K562 (cell line): ENCODE results near the gene REG3G. TPM values are rescaled to one million over a fixed set of nuclear protein-coding genes. Genes with fewer than 3 reads are reported as not detected.
"Not testable (repeated sequence)": the region's sequence is repeated elsewhere in the genome, so short reads cannot be mapped to it uniquely, and the experiment has no call there.

Experiments used
- ATAC-seq: fragments of 200-7000 bp; cut with Tn5 transposase; 3 replicates; pipeline ENCODE4 v1.9.1; 2020; ENCODE audit warnings: moderate library complexity
- BruUV-seq: library from RNA; stranded (reverse); fragments of 400-500 nt; replicated peaks from 2 replicates; lab custom pipeline; 2021; lab: Mats Ljungman, UMichigan
- CTCF ChIA-PET: fragments of 300-600 bp; formaldehyde crosslinking; extraction: SDS; loops from one replicate; lab custom pipeline; 2021; ENCODE audit warnings: low intra/inter-chr PET ratio; lab: Yijun Ruan, JAX
- POLR2A ChIA-PET: fragments of 300-600, 350-650 bp; sonication (Branson Sonifier 250); formaldehyde crosslinking; extraction: SDS; loops from one replicate; lab custom pipeline; 2021; ENCODE audit warnings: antibody characterized with exemption, inconsistent platforms; lab: Yijun Ruan, JAX
- DNase-seq, 4 experiments: peaks; one replicate each; pipeline versions ENCODE4 v3.0.0 to v3.0.0-alpha.2; 2011 to 2018; ENCODE audit warnings: low spot score in 3 of 4, mixed read lengths in 3 of 4; ENCODE audit errors: extremely low read depth in 1 of 4
- FAIRE-seq: peaks from 2 replicates; lab custom pipeline; 2011; peaks lifted over from hg19 to GRCh38; lab: Jason Lieb, UNC
- H2AFZ ChIP-seq: 2 replicates; pipeline ENCODE4 v1.6.0; 2011; ENCODE audit warnings: low read depth, low read length, control low read depth, inconsistent platforms
- H3K27ac ChIP-seq: fragments of 200-600 bp; 3 replicates; pipeline ENCODE4 v1.8.0; 2011; ENCODE audit warnings: low read depth, mild to moderate bottlenecking, control low read depth, inconsistent platforms, low read length, moderate library complexity, mixed read lengths; ENCODE audit errors: extremely low read depth
- H3K27me3 ChIP-seq, 2 experiments: fragments of 300-600 bp in 1 of 2; 2 replicates in 1 of 2; 3 replicates in 1 of 2; pipeline versions ENCODE4 v1.6.0 to v1.8.0; 2011; ENCODE audit warnings: inconsistent platforms in 2 of 2, low read length in 2 of 2, mild to moderate bottlenecking in 1 of 2, mixed read lengths in 1 of 2, moderate library complexity in 1 of 2; ENCODE audit not compliant: control insufficient read depth in 2 of 2, insufficient read depth in 2 of 2
- H3K36me3 ChIP-seq: fragments of 300-600 bp; 3 replicates; pipeline ENCODE4 v1.8.0; 2011; ENCODE audit warnings: mild to moderate bottlenecking, low read length, inconsistent platforms; ENCODE audit not compliant: control insufficient read depth, insufficient read depth
- H3K4me1 ChIP-seq, 2 experiments: fragments of 200-600 bp in 1 of 2; replicated peaks in 1 of 2; 2 replicates in 1 of 2; 3 replicates in 1 of 2; pipeline versions ENCODE4 v1.5.1 to v1.8.0; 2011; ENCODE audit warnings: inconsistent platforms in 2 of 2, low read length in 2 of 2, mild to moderate bottlenecking in 1 of 2, mixed read lengths in 1 of 2, moderate library complexity in 1 of 2; ENCODE audit not compliant: control insufficient read depth in 2 of 2, insufficient read depth in 2 of 2
- H3K4me2 ChIP-seq: 2 replicates; pipeline ENCODE4 v1.6.1; 2011; ENCODE audit warnings: low read length, control low read depth, inconsistent platforms, mixed read lengths; ENCODE audit not compliant: insufficient read depth
- H3K4me3 ChIP-seq: fragments of 200-600 bp; sonication (generic), shearing (Covaris generic); 2 replicates; pipeline ENCODE4 v1.5.1; 2016; ENCODE audit warnings: control low read depth, inconsistent platforms
- H3K79me2 ChIP-seq: fragments of 200-600 bp; 3 replicates; pipeline ENCODE4 v1.8.0; 2011; ENCODE audit warnings: low read length, inconsistent platforms; ENCODE audit not compliant: control insufficient read depth, insufficient read depth
- H3K9ac ChIP-seq, 2 experiments: 2 replicates each; pipeline versions ENCODE4 v1.6.0 to v1.6.1; 2011; ENCODE audit warnings: low read depth in 2 of 2, low read length in 2 of 2, control low read depth in 1 of 2, inconsistent platforms in 1 of 2, mild to moderate bottlenecking in 1 of 2, mixed read lengths in 1 of 2; ENCODE audit not compliant: insufficient read depth in 1 of 2
- H3K9me1 ChIP-seq: one replicate; pipeline ENCODE4 v1.6.0; 2011; ENCODE audit warnings: inconsistent platforms, mild to moderate bottlenecking, low read length, moderate library complexity; ENCODE audit not compliant: control insufficient read depth, insufficient read depth
- H3K9me3 ChIP-seq: replicated peaks from 2 replicates; pipeline ENCODE4 v1.5.1; 2011; ENCODE audit warnings: low read depth, low read length, inconsistent platforms; ENCODE audit not compliant: control insufficient read depth, insufficient read depth
- H4K20me1 ChIP-seq: replicated peaks from 2 replicates; pipeline ENCODE4 v1.6.1; 2011; ENCODE audit warnings: low read length, inconsistent platforms, mixed read lengths; ENCODE audit not compliant: control insufficient read depth, insufficient read depth
- CTCF ChIP-seq, 3 experiments: IDR thresholded peaks in 2 of 3; conservative IDR thresholded peaks in 1 of 3; 2 replicates each; pipeline ENCODE4 v1.5.1; 2011 to 2012; ENCODE audit warnings: low read length in 3 of 3, mild to moderate bottlenecking in 3 of 3, control low read depth in 2 of 3, improper control_type of control experiment in 1 of 3, inconsistent platforms in 1 of 3, low read depth in 1 of 3, mixed read lengths in 1 of 3, moderate library complexity in 1 of 3; ENCODE audit not compliant: insufficient read depth in 2 of 3
- EHMT2 ChIP-seq: fragments of 450-650 bp; IDR thresholded peaks from 2 replicates; pipeline ENCODE4 v1.6.1; 2018; ENCODE audit warnings: antibody characterized with exemption
- RAD21 ChIP-seq, 2 experiments: fragments of 250-450 bp in 1 of 2; fragments of 450-650 bp in 1 of 2; sonication (Bioruptor Pico) in 1 of 2; formaldehyde crosslinking in 1 of 2; IDR thresholded peaks in 1 of 2; conservative IDR thresholded peaks in 1 of 2; 2 replicates each; pipeline versions ENCODE4 v1.4.0 to v1.8.0; 2020 to 2022; ENCODE audit warnings: mild to moderate bottlenecking in 2 of 2, moderate library complexity in 1 of 2
- WGBS: fragments of 100-300 bp; shearing (Covaris generic); methylation state at CpG from one replicate; pipeline ENCODE4 v1.1.6; 2016; ENCODE audit warnings: low coverage, mixed read lengths; ENCODE audit not compliant: insufficient coverage; ENCODE audit errors: missing lambda C conversion rate; 5-methylcytosine and 5-hydroxymethylcytosine counted together
- in situ Hi-C: fragments of 300-500 bp; cut with MboI; formaldehyde crosslinking; loops from 4 replicates; pipeline ENCODE4 v1.15.0; 2018; ENCODE audit warnings: inconsistent platforms, mixed read lengths
- intact Hi-C: fragments of 100-400 bp; cut with micrococcal nuclease; formaldehyde crosslinking; loops from 2 replicates; pipeline ENCODE4 v1.14.2; 2022
- polyA plus RNA-seq, 8 experiments: library from polyadenylated mRNA; depleted of rRNA in 4 of 8; stranded (reverse) in 5 of 8; unstranded in 3 of 8; fragments of >200 nt; fragmentation: Nextera tagmentation in 2 of 8; fragmentation: Illumina TruSeq in 1 of 8; extraction: Ambion mirVana in 2 of 8; extraction: Trizol in 1 of 8; gene quantifications; 2 replicates each; pipeline versions ENCODE4 v1.2.1 to v1.2.3, GENCODE V29; 2011 to 2014; ENCODE audit warnings: inconsistent platforms in 1 of 8, missing spikeins in 1 of 8
- total RNA-seq, 7 experiments: library from RNA; depleted of rRNA in 6 of 7; stranded (reverse); fragments of >200 nt in 6 of 7; fragmentation: Illumina TruSeq in 2 of 7; extraction: Trizol in 2 of 7; gene quantifications; 2 replicates each; pipeline versions ENCODE4 v1.2.1 to v1.2.3, GENCODE V29; 2011 to 2021; ENCODE audit warnings: low replicate concordance in 1 of 7
- TF ChIP-seq, protein P1 (sequence below): IDR thresholded peaks from 2 replicates; pipeline ENCODE4 v1.6.1; 2012; ENCODE audit warnings: low read depth, low read length, improper control_type of control experiment, borderline replicate concordance

Gene REG3G
- total and polyA plus RNA-seq, 9 of the 15 experiments (the other 6 are each of a cell fraction or from before 2014, with no cell fraction given) = not detected

DNA sequence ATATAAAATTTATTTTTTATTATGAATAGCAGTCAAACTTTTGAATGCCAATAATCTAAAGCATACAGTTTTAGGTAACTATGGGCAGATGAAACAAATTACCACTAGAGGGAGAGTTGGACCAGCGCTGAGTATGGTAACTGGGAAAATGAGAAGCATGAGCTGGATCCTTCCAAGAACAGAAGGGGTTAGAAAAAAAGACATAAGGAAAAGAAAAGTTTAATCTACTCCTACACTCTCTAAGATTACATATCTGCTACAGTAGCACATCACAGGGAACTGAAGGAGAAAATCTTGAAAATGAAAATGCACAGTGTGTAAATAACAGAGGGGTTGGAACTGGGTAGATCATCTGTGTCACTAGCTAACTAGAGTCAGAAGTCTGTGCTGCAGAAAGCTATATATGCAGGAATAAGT, 15.5 kb downstream of the REG3G start:
- in situ Hi-C loops (no loop called here), intact Hi-C loops (loop anchor here (1.0 kb wide), 1 partner anchor 178 kb away; no protein-coding TSS in a partner anchor)
- H3K36me3 ChIP-seq = no peaks in the 10 kb centered on the region
- no peaks in the 10 kb centered on the region for H3K27me3 ChIP-seq
- CTCF ChIA-PET = no interaction called here
- no peaks in the 10 kb centered on the region for H3K4me1 ChIP-seq
- no peak for FAIRE-seq
- no peak overlapping the region for H3K4me2 ChIP-seq
- no peak overlapping the region for H3K4me3 ChIP-seq
- no peaks in the 10 kb centered on the region for H4K20me1 ChIP-seq
- BruUV-seq = no TSS peak
- H3K79me2 ChIP-seq = no peaks in the 10 kb centered on the region
- no peaks in the 10 kb centered on the region; the same call in 1 of the 2 replicates for H3K9me3 ChIP-seq
- DNase-seq = peak in 3 of 4 experiments; percentile 7 to 12 (median 10)
- H3K27ac ChIP-seq = no peak overlapping the region
- POLR2A ChIA-PET = no interaction called here
- H3K9ac ChIP-seq = no peak overlapping the region
- TF ChIP-seq, protein P1, sequence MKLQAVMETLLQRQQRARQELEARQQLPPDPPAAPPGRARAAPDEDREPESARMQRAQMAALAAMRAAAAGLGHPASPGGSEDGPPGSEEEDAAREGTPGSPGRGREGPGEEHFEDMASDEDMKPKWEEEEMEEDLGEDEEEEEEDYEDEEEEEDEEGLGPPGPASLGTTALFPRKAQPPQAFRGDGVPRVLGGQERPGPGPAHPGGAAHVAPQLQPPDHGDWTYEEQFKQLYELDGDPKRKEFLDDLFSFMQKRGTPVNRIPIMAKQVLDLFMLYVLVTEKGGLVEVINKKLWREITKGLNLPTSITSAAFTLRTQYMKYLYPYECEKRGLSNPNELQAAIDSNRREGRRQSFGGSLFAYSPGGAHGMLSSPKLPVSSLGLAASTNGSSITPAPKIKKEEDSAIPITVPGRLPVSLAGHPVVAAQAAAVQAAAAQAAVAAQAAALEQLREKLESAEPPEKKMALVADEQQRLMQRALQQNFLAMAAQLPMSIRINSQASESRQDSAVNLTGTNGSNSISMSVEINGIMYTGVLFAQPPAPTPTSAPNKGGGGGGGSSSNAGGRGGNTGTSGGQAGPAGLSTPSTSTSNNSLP = no peak
- TF ChIP-seq EHMT2 (no peak), RAD21 (CRISPR knock-in tag; conservative IDR thresholded peaks at IDR 0.05 in 1 of 2, IDR thresholded peaks at IDR 0.05 in 1 of 2) (peak; percentile 36), CTCF (IDR thresholded peaks at IDR 0.05 in 2 of 3, conservative IDR thresholded peaks at IDR 0.05 in 1 of 3; ENCODE audit: insufficient read depth in 2 of 3, low read depth in 1 of 3, low read length in 3 of 3) (peak in 2 of 3 experiments; percentile 22 to 57; a peak in 3 of 6 replicates)
- 0% methylated on average over 1 of the region's 1 CpG for WGBS
- H3K9me1 ChIP-seq = no peaks in the 10 kb centered on the region
- ATAC-seq = peak; percentile 61; the same call in 1 of the 3 replicates
- no peak overlapping the region for H2AFZ ChIP-seq

DNA sequence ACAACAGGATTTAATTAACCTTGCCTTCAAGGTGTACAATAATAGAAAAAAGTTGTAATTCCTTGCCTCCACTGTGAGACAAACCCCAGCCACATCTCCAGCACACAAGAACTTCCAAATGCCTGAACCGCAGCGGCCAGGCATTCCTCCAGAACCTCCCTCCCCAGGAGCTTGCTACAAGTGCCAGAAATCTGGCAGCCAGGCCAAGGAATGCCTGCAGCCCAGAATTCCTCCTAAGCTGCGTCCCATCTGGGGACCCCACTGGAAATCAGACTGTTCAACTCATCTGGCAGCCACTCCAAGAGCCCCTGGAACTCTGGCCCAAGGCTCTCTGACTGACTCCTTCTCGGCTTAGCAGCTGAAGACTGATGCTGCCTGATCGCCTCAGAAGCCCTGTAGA, 28.0 kb downstream of the REG3G start:
- H3K9me1 ChIP-seq, DNase-seq, H3K4me2 ChIP-seq, H4K20me1 ChIP-seq, intact Hi-C loops, BruUV-seq, H3K4me1 ChIP-seq, FAIRE-seq, H3K9ac ChIP-seq, H3K36me3 ChIP-seq, CTCF ChIA-PET, H3K9me3 ChIP-seq, H3K79me2 ChIP-seq, H3K4me3 ChIP-seq, H2AFZ ChIP-seq, ATAC-seq, H3K27me3 ChIP-seq, POLR2A ChIA-PET, in situ Hi-C loops, H3K27ac ChIP-seq: not testable (repeated sequence)
- 0% methylated on average over 2 of the region's 5 CpGs for WGBS
